HepG2 (cell line): Measurements from ENCODE around the gene NCOA1. TPM values are rescaled to one million over a fixed set of nuclear protein-coding genes. Genes with fewer than 3 reads are reported as not detected.

Experiments
- ATAC-seq: fragments of 200-7000 bp; cut with Tn5 transposase; 3 replicates; pipeline ENCODE4 v1.9.1; 2020; ENCODE audit warnings: mild to moderate bottlenecking, moderate library complexity
- BruUV-seq: library from RNA; stranded (reverse); fragments of 400-500 nt; replicated peaks from 2 replicates; lab custom pipeline; 2021; lab: Mats Ljungman, UMichigan
- CTCF ChIA-PET: fragments of 300-600 bp; formaldehyde crosslinking; extraction: SDS; loops from one replicate; lab custom pipeline; 2021; ENCODE audit warnings: low total read pairs, inconsistent platforms, low intra/inter-chr PET ratio; lab: Yijun Ruan, JAX
- POLR2A ChIA-PET: fragments of 350-600 bp; sonication (Branson Sonifier 250); formaldehyde crosslinking; loops from one replicate; lab custom pipeline; 2020; ENCODE audit warnings: antibody characterized with exemption, inconsistent platforms; lab: Yijun Ruan, JAX
- DNase-seq: peaks from one replicate; pipeline ENCODE4 v3.0.0-alpha.2; 2015; ENCODE audit warnings: low spot score
- FAIRE-seq: peaks from 3 replicates; lab custom pipeline; 2011; peaks lifted over from hg19 to GRCh38; lab: Jason Lieb, UNC
- H2AFZ ChIP-seq: one replicate; pipeline ENCODE4 v1.6.1; 2011; ENCODE audit warnings: low read length, inconsistent platforms
- H3K27ac ChIP-seq: fragments of 300-600 bp; 3 replicates; pipeline ENCODE4 v1.8.0; 2011; ENCODE audit warnings: mixed run types, mild to moderate bottlenecking, mixed read lengths, low read length, inconsistent platforms; ENCODE audit not compliant: insufficient read depth; ENCODE audit errors: extremely low read length
- H3K27me3 ChIP-seq, 2 experiments: fragments of 200-600 bp in 1 of 2; 2 replicates in 1 of 2; 3 replicates in 1 of 2; pipeline versions ENCODE4 v1.6.0 to v1.8.0; 2011; ENCODE audit warnings: low read length in 2 of 2, mild to moderate bottlenecking in 2 of 2, moderate library complexity in 2 of 2, inconsistent platforms in 1 of 2; ENCODE audit not compliant: insufficient read depth in 2 of 2, control insufficient read depth in 1 of 2
- H3K36me3 ChIP-seq, 2 experiments: fragments of 200-600 bp in 1 of 2; replicated peaks in 1 of 2; 2 replicates in 1 of 2; 3 replicates in 1 of 2; pipeline versions ENCODE4 v1.5.1 to v1.8.0; 2011; ENCODE audit warnings: low read length in 2 of 2, inconsistent platforms in 1 of 2; ENCODE audit not compliant: insufficient read depth in 2 of 2, control insufficient read depth in 1 of 2
- H3K4me1 ChIP-seq: 2 replicates; pipeline ENCODE4 v1.5.1; 2012; ENCODE audit warnings: low read length, inconsistent platforms; ENCODE audit not compliant: insufficient read depth
- H3K4me2 ChIP-seq: 2 replicates; pipeline ENCODE4 v1.6.0; 2011; ENCODE audit warnings: low read depth, low read length, inconsistent platforms
- H3K4me3 ChIP-seq, 3 experiments: fragments of 200-600 bp in 1 of 3; sonication (generic), shearing (Covaris generic) in 1 of 3; replicated peaks in 1 of 3; 2 replicates each; pipeline ENCODE4 v1.5.1; 2011 to 2016; ENCODE audit warnings: low read length in 3 of 3, inconsistent platforms in 2 of 3, low read depth in 2 of 3, mild to moderate bottlenecking in 2 of 3, control low read depth in 1 of 3, mixed read lengths in 1 of 3; ENCODE audit not compliant: insufficient read depth in 1 of 3
- H3K79me2 ChIP-seq: one replicate; pipeline ENCODE4 v1.6.1; 2011; ENCODE audit warnings: low read length, inconsistent platforms; ENCODE audit not compliant: insufficient read depth
- H3K9ac ChIP-seq: 2 replicates; pipeline ENCODE4 v1.6.0; 2011; ENCODE audit warnings: mild to moderate bottlenecking, low read depth, low read length, inconsistent platforms; ENCODE audit not compliant: insufficient read depth
- H3K9me3 ChIP-seq: 2 replicates; pipeline ENCODE4 v1.5.1; 2012; ENCODE audit warnings: mild to moderate bottlenecking, low read length
- H4K20me1 ChIP-seq: 2 replicates; pipeline ENCODE4 v1.6.0; 2011; ENCODE audit warnings: inconsistent platforms, mild to moderate bottlenecking, low read length, moderate library complexity; ENCODE audit not compliant: insufficient read depth
- CCDC6 ChIP-seq: sonication (generic); formaldehyde crosslinking; IDR thresholded peaks from 2 replicates; pipeline ENCODE4 v1.8.1; 2022; ENCODE audit warnings: mild to moderate bottlenecking, missing genetic modification reagents, moderate library complexity
- ONECUT2 ChIP-seq: sonication (generic); formaldehyde crosslinking; IDR thresholded peaks from 2 replicates; pipeline ENCODE4 v1.4.0; 2020; ENCODE audit warnings: missing genetic modification reagents
- RBM22 ChIP-seq: fragments of 200-400 bp; formaldehyde crosslinking; optimal IDR thresholded peaks from 2 replicates; pipeline ENCODE3; 2017; ENCODE audit warnings: mild to moderate bottlenecking, low read length, moderate library complexity
- SP140L ChIP-seq: sonication (generic); formaldehyde crosslinking; IDR thresholded peaks from 2 replicates; pipeline ENCODE4 v1.4.0; 2020; ENCODE audit warnings: missing genetic modification reagents, borderline replicate concordance
- ZNF431 ChIP-seq: sonication (generic); formaldehyde crosslinking; IDR thresholded peaks from 2 replicates; pipeline ENCODE4 v1.9.0; 2022; ENCODE audit warnings: missing genetic modification reagents, low read depth, mild to moderate bottlenecking, borderline replicate concordance
- WGBS: methylation state at CpG from one replicate; pipeline ENCODE4 v1.1.6; 2017; ENCODE audit warnings: low lambda C conversion rate; 5-methylcytosine and 5-hydroxymethylcytosine counted together
- in situ Hi-C: cut with HindIII; loops from 2 replicates; pipeline ENCODE4 v1.10.0; 2017; ENCODE audit warnings: low pct_unique_long_range_greater_than_20kb; ENCODE audit not compliant: extremely low pct_ligation_motif_present
- intact Hi-C: fragments of 100-400 bp; cut with micrococcal nuclease; formaldehyde crosslinking; loops from one replicate; pipeline ENCODE4 v1.10.0; 2022; ENCODE audit not compliant: unreplicated experiment
- polyA plus RNA-seq, 8 experiments: library from polyadenylated mRNA; depleted of rRNA in 3 of 8; stranded (reverse) in 7 of 8; unstranded in 1 of 8; fragments of >200 nt; fragmentation: Illumina TruSeq in 4 of 8; extraction: Trizol in 4 of 8; gene quantifications; 2 replicates each; pipeline versions ENCODE4 v1.2.1 to v1.2.3, GENCODE V29; 2011 to 2016; ENCODE audit warnings: low read depth in 4 of 8, missing spikeins in 1 of 8, mixed read lengths in 1 of 8; ENCODE audit not compliant: insufficient read depth in 1 of 8
- total RNA-seq, 5 experiments: library from RNA; depleted of rRNA; stranded (reverse); fragments of >200 nt; fragmentation: Illumina TruSeq; extraction: Trizol; gene quantifications; 2 replicates each; pipeline ENCODE4 v1.2.3, GENCODE V29; 2016; ENCODE audit warnings: low read depth in 1 of 5
- TF ChIP-seq, protein P1 (sequence below): sonication (generic); formaldehyde crosslinking; IDR thresholded peaks from 2 replicates; pipeline ENCODE4 v1.4.0; 2020; ENCODE audit warnings: missing genetic modification reagents
- TF ChIP-seq, protein P2 (sequence below): sonication (generic); formaldehyde crosslinking; IDR thresholded peaks from 2 replicates; pipeline ENCODE4 v1.4.0; 2020; ENCODE audit warnings: mild to moderate bottlenecking, missing genetic modification reagents, borderline replicate concordance

The NCOA1 gene
- total and polyA plus RNA-seq, 2 of the 13 experiments (the other 11 are each of a cell fraction or from before 2014, with no cell fraction given): 10.0 to 10.4 TPM

DNA sequence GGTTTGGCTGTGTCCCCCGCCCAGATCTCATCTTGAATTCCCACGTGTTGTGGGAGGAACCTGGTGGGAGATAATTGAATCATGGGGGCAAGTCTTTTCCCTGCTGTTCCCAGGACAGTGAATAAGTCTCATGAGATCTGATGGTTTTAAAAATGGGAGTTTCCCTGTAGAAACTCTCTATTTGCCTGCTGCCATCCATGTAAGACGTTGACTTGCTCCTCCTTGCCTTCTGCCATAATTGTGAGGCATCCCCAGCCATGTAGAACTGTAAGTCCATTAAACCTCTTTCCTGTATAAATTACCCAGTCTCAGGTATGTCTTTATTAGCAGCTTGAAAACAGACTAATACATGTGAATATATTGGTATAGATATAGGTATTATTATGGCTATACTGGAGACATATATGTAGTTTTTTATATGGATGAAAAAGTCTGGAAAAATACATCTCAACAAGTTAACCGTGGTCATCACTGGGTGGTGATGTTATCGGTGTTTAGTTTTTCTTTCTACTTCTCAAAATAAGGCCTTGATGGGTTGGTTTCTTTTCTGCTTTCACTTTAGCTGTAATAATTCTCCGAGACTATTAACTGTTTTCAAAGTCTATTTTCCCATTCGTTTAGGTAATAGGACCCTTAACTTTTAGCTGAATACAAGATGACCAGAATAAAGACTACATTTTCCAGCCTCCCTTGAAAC, 39.1 kb upstream of the NCOA1 start:
- no TSS peak for BruUV-seq
- Histone ChIP-seq H3K4me1 (no peaks in the 10 kb centered on the region), H3K27me3 (peaks cover 1 to 14% of the 10 kb centered on the region in 2 experiments; a peak in 3 of 5 replicates), H3K9me3 (peaks cover 23% of the 10 kb centered on the region), H3K4me3 (no peak overlapping the region), H3K27ac (no peak overlapping the region)
- no peak for FAIRE-seq
- in situ Hi-C loops: no loop called here
- no peak for DNase-seq
- POLR2A ChIA-PET: no interaction called here
- TF ChIP-seq, protein P1, sequence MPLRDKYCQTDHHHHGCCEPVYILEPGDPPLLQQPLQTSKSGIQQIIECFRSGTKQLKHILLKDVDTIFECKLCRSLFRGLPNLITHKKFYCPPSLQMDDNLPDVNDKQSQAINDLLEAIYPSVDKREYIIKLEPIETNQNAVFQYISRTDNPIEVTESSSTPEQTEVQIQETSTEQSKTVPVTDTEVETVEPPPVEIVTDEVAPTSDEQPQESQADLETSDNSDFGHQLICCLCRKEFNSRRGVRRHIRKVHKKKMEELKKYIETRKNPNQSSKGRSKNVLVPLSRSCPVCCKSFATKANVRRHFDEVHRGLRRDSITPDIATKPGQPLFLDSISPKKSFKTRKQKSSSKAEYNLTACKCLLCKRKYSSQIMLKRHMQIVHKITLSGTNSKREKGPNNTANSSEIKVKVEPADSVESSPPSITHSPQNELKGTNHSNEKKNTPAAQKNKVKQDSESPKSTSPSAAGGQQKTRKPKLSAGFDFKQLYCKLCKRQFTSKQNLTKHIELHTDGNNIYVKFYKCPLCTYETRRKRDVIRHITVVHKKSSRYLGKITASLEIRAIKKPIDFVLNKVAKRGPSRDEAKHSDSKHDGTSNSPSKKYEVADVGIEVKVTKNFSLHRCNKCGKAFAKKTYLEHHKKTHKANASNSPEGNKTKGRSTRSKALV (CRISPR knock-in tag): no peak
- 0 out of 2 replicates have a peak, but pooled peaks have one; percentile 32 for TF ChIP-seq ZNF431 (CRISPR knock-in tag)
- TF ChIP-seq, all 625 proteins: peak for 1
- WGBS: 6% methylated on average over 7 of the region's 7 CpGs
- no peaks in the 10 kb centered on the region for H4K20me1 ChIP-seq
- H3K79me2 ChIP-seq: no peaks in the 10 kb centered on the region
- intact Hi-C loops: no loop called here
- H3K36me3 ChIP-seq: no peaks in the 10 kb centered on the region
- CTCF ChIA-PET: no interaction called here
- H2AFZ ChIP-seq: no peak overlapping the region
- no peak overlapping the region for H3K9ac ChIP-seq
- H3K4me2 ChIP-seq: no peak overlapping the region
- no peak for ATAC-seq

DNA sequence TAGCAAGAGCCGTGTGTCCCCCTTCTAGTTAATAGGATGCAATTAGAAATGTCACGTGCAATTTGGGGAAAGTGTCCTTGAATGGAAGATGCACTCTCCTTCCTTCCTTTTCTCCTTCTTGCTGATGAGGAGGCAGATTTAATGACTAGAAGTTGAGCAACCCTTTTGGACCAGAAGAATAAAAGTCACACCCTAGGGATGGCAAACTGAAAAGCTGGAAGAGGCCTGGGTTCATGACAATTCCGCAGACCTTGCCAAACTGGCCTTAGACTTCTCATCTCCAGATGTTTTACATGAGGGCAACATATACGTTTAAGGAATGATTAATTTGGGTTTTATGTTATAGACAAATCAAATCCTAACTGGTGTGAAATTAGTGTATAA, 38.6 kb upstream of the NCOA1 start:
- in situ Hi-C loops (no loop called here), intact Hi-C loops (no loop called here)
- ChIA-PET POLR2A (no interaction called here), CTCF (no interaction called here)
- no peak for ATAC-seq
- no peak for DNase-seq
- H3K27ac ChIP-seq: no peak overlapping the region
- H3K36me3 ChIP-seq: no peaks in the 10 kb centered on the region
- no peak overlapping the region for H3K4me3 ChIP-seq
- H4K20me1 ChIP-seq: no peaks in the 10 kb centered on the region
- H3K27me3 ChIP-seq: peaks cover 2 to 14% of the 10 kb centered on the region in 2 experiments; a peak in 3 of 5 replicates
- peaks cover 23% of the 10 kb centered on the region for H3K9me3 ChIP-seq
- no peak overlapping the region for H3K4me2 ChIP-seq
- 49% methylated on average over 4 of the region's 4 CpGs for WGBS
- no TSS peak for BruUV-seq
- FAIRE-seq: no peak
- H2AFZ ChIP-seq: no peak overlapping the region
- no peaks in the 10 kb centered on the region for H3K79me2 ChIP-seq
- no peak overlapping the region for H3K9ac ChIP-seq
- H3K4me1 ChIP-seq: no peaks in the 10 kb centered on the region
- TF ChIP-seq, protein P2, sequence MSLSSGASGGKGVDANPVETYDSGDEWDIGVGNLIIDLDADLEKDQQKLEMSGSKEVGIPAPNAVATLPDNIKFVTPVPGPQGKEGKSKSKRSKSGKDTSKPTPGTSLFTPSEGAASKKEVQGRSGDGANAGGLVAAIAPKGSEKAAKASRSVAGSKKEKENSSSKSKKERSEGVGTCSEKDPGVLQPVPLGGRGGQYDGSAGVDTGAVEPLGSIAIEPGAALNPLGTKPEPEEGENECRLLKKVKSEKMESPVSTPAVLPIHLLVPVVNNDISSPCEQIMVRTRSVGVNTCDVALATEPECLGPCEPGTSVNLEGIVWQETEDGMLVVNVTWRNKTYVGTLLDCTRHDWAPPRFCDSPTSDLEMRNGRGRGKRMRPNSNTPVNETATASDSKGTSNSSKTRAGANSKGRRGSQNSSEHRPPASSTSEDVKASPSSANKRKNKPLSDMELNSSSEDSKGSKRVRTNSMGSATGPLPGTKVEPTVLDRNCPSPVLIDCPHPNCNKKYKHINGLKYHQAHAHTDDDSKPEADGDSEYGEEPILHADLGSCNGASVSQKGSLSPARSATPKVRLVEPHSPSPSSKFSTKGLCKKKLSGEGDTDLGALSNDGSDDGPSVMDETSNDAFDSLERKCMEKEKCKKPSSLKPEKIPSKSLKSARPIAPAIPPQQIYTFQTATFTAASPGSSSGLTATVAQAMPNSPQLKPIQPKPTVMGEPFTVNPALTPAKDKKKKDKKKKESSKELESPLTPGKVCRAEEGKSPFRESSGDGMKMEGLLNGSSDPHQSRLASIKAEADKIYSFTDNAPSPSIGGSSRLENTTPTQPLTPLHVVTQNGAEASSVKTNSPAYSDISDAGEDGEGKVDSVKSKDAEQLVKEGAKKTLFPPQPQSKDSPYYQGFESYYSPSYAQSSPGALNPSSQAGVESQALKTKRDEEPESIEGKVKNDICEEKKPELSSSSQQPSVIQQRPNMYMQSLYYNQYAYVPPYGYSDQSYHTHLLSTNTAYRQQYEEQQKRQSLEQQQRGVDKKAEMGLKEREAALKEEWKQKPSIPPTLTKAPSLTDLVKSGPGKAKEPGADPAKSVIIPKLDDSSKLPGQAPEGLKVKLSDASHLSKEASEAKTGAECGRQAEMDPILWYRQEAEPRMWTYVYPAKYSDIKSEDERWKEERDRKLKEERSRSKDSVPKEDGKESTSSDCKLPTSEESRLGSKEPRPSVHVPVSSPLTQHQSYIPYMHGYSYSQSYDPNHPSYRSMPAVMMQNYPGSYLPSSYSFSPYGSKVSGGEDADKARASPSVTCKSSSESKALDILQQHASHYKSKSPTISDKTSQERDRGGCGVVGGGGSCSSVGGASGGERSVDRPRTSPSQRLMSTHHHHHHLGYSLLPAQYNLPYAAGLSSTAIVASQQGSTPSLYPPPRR (CRISPR knock-in tag): no peak
- TF ChIP-seq RBM22 (no peak), SP140L (CRISPR knock-in tag) (no peak), ONECUT2 (CRISPR knock-in tag) (no peak), CCDC6 (no peak)
